OCI-LY1 (cell line): ENCODE measurements around the gene PDCL3.

Experiments used
- H2AFZ ChIP-seq: fragments of 200-600 bp; sonication (generic), shearing (Covaris generic); 2 replicates; pipeline ENCODE4 v1.6.0; 2014; ENCODE audit warnings: antibody characterized with exemption, mild to moderate bottlenecking, low read length
- H3F3A ChIP-seq: fragments of 200-600 bp; sonication (generic), shearing (Covaris generic); 2 replicates; pipeline ENCODE4 v1.6.0; 2014; ENCODE audit warnings: mild to moderate bottlenecking, antibody characterized with exemption, low read length, moderate library complexity; ENCODE audit not compliant: insufficient read depth
- H3K27ac ChIP-seq: fragments of 200-600 bp; sonication (generic); 2 replicates; pipeline ENCODE4 v1.5.1; 2014; ENCODE audit warnings: low read length, mixed run types, mild to moderate bottlenecking, low read depth; ENCODE audit not compliant: poor library complexity, severe bottlenecking
- H3K27me3 ChIP-seq: fragments of 200-600 bp; sonication (generic); 2 replicates; pipeline ENCODE4 v1.6.0; 2014; ENCODE audit warnings: antibody characterized with exemption, mild to moderate bottlenecking, low read length, moderate library complexity; ENCODE audit not compliant: insufficient read depth
- H3K36me3 ChIP-seq: fragments of 200-600 bp; sonication (generic); 2 replicates; pipeline ENCODE4 v1.6.1; 2014; ENCODE audit warnings: mild to moderate bottlenecking, antibody characterized with exemption, low read length, moderate library complexity, mixed read lengths; ENCODE audit not compliant: insufficient read depth
- H3K4me1 ChIP-seq: fragments of 200-600 bp; sonication (generic); 2 replicates; pipeline ENCODE4 v1.5.1; 2014; ENCODE audit warnings: mild to moderate bottlenecking, low read length, moderate library complexity; ENCODE audit not compliant: insufficient read depth, severe bottlenecking
- H3K4me2 ChIP-seq: fragments of 200-600 bp; sonication (generic), shearing (Covaris generic); 2 replicates; pipeline ENCODE4 v1.6.1; 2014; ENCODE audit warnings: low read length
- H3K4me3 ChIP-seq: fragments of 200-600 bp; sonication (generic); 2 replicates; pipeline ENCODE4 v1.5.1; 2014; ENCODE audit warnings: low read length, low read depth, mild to moderate bottlenecking, mixed read lengths; ENCODE audit not compliant: poor library complexity, severe bottlenecking
- H3K79me2 ChIP-seq: fragments of 200-600 bp; shearing (Covaris generic); 2 replicates; pipeline ENCODE4 v1.6.1; 2016; ENCODE audit warnings: mixed run types, low read length, mixed read lengths; ENCODE audit not compliant: insufficient read depth
- H3K9ac ChIP-seq: fragments of 200-600 bp; sonication (generic), shearing (Covaris generic); 2 replicates; pipeline ENCODE4 v1.6.1; 2014; ENCODE audit warnings: mild to moderate bottlenecking, low read length, mixed read lengths
- H3K9me2 ChIP-seq: fragments of 200-600 bp; sonication (generic), shearing (Covaris generic); 2 replicates; pipeline ENCODE4 v1.6.1; 2014; ENCODE audit warnings: low read depth, mild to moderate bottlenecking, low read length, mixed read lengths
- H3K9me3 ChIP-seq: fragments of 200-600 bp; shearing (Covaris generic); 2 replicates; pipeline ENCODE4 v1.6.1; 2014; ENCODE audit warnings: low read length, mixed read lengths
- H4K20me1 ChIP-seq: fragments of 200-600 bp; sonication (generic), shearing (Covaris generic); 2 replicates; pipeline ENCODE4 v1.6.0; 2016; ENCODE audit warnings: mild to moderate bottlenecking, low read length; ENCODE audit not compliant: insufficient read depth
- EZH2 ChIP-seq: fragments of 200-600 bp; sonication (generic), shearing (Covaris generic); IDR thresholded peaks from 2 replicates; pipeline ENCODE4 v1.8.0; 2017; ENCODE audit warnings: borderline replicate concordance, mixed run types, mild to moderate bottlenecking, antibody characterized with exemption, low read length, moderate library complexity, mixed read lengths
- TF ChIP-seq, protein P1 (sequence below): fragments of 200-600 bp; sonication (generic), shearing (Covaris generic); IDR thresholded peaks from 2 replicates; pipeline ENCODE4 v1.5.1; 2017; ENCODE audit warnings: mild to moderate bottlenecking, antibody characterized with exemption, low read length, moderate library complexity, mixed read lengths

PDCL3 gene

DNA sequence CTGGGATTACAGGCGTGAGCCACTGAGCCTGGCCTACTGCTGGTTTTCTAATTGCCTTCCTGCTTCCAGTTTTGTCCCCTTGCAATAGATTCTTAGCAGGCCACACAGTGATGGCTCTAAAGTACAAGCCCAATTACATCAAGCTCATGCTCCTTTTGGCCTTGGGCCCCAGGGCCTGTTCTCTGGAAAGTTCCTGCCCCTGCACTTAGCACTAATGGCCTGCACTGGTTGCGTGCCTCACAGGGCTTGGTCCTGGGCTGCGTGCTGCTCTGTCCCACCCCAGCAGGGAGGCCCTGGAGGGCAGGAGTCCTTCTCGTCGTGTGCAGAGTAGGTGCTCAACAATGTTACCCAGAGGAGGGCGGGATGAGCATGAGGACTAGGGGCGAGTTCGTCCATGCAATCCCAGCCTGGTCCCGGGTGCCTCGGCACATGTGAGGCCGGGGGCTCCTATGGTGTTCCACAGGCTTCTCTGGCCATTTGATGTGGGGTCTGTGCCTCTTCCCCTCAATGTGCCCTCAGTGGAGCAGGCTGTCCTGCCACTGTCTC, 51.7 kb downstream of the PDCL3 start:
- no peaks in the 10 kb centered on the region for H3K9me3 ChIP-seq
- TF ChIP-seq, protein P1, sequence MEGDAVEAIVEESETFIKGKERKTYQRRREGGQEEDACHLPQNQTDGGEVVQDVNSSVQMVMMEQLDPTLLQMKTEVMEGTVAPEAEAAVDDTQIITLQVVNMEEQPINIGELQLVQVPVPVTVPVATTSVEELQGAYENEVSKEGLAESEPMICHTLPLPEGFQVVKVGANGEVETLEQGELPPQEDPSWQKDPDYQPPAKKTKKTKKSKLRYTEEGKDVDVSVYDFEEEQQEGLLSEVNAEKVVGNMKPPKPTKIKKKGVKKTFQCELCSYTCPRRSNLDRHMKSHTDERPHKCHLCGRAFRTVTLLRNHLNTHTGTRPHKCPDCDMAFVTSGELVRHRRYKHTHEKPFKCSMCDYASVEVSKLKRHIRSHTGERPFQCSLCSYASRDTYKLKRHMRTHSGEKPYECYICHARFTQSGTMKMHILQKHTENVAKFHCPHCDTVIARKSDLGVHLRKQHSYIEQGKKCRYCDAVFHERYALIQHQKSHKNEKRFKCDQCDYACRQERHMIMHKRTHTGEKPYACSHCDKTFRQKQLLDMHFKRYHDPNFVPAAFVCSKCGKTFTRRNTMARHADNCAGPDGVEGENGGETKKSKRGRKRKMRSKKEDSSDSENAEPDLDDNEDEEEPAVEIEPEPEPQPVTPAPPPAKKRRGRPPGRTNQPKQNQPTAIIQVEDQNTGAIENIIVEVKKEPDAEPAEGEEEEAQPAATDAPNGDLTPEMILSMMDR = no peak
- TF ChIP-seq EZH2 = no peak

DNA sequence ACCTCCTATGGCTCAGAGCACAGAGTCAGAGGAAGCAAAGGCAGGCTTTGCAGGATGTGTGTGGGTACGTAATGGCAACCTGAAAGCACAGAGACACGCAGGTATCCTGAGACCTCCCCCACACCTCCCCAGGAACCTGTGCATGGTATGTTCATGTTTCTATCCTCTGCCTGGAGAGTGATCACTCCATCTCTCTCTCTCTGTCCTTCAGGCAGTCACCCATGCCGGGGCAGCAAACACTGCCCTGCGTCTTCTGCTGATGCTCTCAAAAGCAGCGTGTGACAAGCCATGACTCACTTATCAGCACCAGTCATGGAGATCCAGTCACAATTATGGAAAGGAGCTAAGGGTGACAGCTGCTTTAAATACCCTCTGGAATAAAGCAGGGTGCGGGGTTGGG, 52.7 kb downstream of the PDCL3 start:
- H3K9me2 ChIP-seq = no peaks in the 10 kb centered on the region
- no peak overlapping the region for H3K4me3 ChIP-seq
- no peak overlapping the region for H3K4me2 ChIP-seq
- no peaks in the 10 kb centered on the region for H4K20me1 ChIP-seq
- H3K79me2 ChIP-seq = no peaks in the 10 kb centered on the region
- H3K9ac ChIP-seq = no peak overlapping the region
- TF ChIP-seq, protein P1 = no peak
- no peak for TF ChIP-seq EZH2
- H3F3A ChIP-seq = no peaks in the 10 kb centered on the region
- H3K27ac ChIP-seq = no peak overlapping the region
- no peaks in the 10 kb centered on the region for H3K4me1 ChIP-seq
- peaks cover 14% of the 10 kb centered on the region for H3K27me3 ChIP-seq
- H3K9me3 ChIP-seq = no peaks in the 10 kb centered on the region
- H2AFZ ChIP-seq = no peak overlapping the region
- H3K36me3 ChIP-seq = no peaks in the 10 kb centered on the region

More for the DNA sequence above, 51.7 kb downstream of the PDCL3 start:
- H3K27me3 ChIP-seq = peaks cover 12% of the 10 kb centered on the region
- no peaks in the 10 kb centered on the region for H3F3A ChIP-seq
- no peak overlapping the region for H3K9ac ChIP-seq
- H3K27ac ChIP-seq = no peak overlapping the region
- H3K79me2 ChIP-seq = no peaks in the 10 kb centered on the region
- H3K9me2 ChIP-seq = no peaks in the 10 kb centered on the region
- H4K20me1 ChIP-seq = no peaks in the 10 kb centered on the region
- no peaks in the 10 kb centered on the region for H3K4me1 ChIP-seq
- no peak overlapping the region for H2AFZ ChIP-seq
- H3K4me2 ChIP-seq = no peak overlapping the region
- H3K4me3 ChIP-seq = no peak overlapping the region
- no peaks in the 10 kb centered on the region for H3K36me3 ChIP-seq

DNA sequence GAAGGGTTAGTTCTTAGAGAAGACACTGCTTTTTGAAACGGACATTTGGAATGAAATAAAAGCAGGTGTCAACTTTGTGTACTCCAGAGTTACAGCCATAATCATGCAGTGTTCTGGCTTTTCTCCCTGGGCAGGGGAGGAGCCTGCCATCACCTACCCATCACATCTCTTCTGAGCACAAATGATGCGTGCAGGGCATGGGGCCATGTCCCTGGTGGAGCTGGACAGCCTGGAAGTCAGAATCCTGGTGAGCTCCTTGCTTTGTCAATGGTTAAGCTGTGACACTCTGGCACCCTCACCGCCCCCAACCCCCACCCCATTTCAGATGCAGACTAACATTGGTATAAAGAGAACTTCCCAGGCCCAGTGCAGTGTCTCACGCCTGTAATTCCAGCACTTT, 53.1 kb downstream of the PDCL3 start:
- no peaks in the 10 kb centered on the region for H3K4me1 ChIP-seq
- no peak overlapping the region for H3K4me2 ChIP-seq
- no peaks in the 10 kb centered on the region for H3F3A ChIP-seq
- H3K4me3 ChIP-seq = no peak overlapping the region
- no peak overlapping the region for H2AFZ ChIP-seq
- H3K9me3 ChIP-seq = no peaks in the 10 kb centered on the region
- H3K27ac ChIP-seq = no peak overlapping the region
- peaks cover 10% of the 10 kb centered on the region for H3K27me3 ChIP-seq
- no peak for TF ChIP-seq EZH2
- TF ChIP-seq, protein P1 = no peak
- H3K9ac ChIP-seq = no peak overlapping the region
- H3K9me2 ChIP-seq = no peaks in the 10 kb centered on the region
- no peaks in the 10 kb centered on the region for H3K36me3 ChIP-seq
- no peaks in the 10 kb centered on the region for H4K20me1 ChIP-seq
- no peaks in the 10 kb centered on the region for H3K79me2 ChIP-seq
